MM.1S (cell line): ENCODE results near the gene ZDHHC12.

Experiments
- DNase-seq: peaks from one replicate; pipeline ENCODE4 v3.0.0-alpha.2; 2015
- H2AFZ ChIP-seq: fragments of 300-600 bp; sonication (generic); 2 replicates; pipeline ENCODE4 v1.6.0; 2016; ENCODE audit warnings: antibody characterized with exemption, low read length
- H3F3A ChIP-seq: fragments of 300-600 bp; sonication (generic); 2 replicates; pipeline ENCODE4 v1.6.1; 2016; ENCODE audit warnings: mild to moderate bottlenecking, antibody characterized with exemption, low read length, moderate library complexity, mixed read lengths; ENCODE audit not compliant: insufficient read depth
- H3K27ac ChIP-seq: fragments of 300-600 bp; sonication (generic); 2 replicates; pipeline ENCODE4 v1.5.1; 2016; ENCODE audit warnings: mild to moderate bottlenecking, low read length
- H3K27me3 ChIP-seq: fragments of 300-600 bp; sonication (generic); replicated peaks from 2 replicates; pipeline ENCODE4 v1.6.0; 2016; ENCODE audit warnings: low read length; ENCODE audit not compliant: insufficient read depth
- H3K36me3 ChIP-seq: fragments of 300-600 bp; sonication (generic); replicated peaks from 2 replicates; pipeline ENCODE4 v1.6.1; 2016; ENCODE audit warnings: mild to moderate bottlenecking, low read length, mixed read lengths; ENCODE audit not compliant: insufficient read depth
- H3K4me1 ChIP-seq: fragments of 300-600 bp; sonication (generic); 2 replicates; pipeline ENCODE4 v1.6.1; 2016; ENCODE audit warnings: low read length, mixed read lengths
- H3K4me2 ChIP-seq: fragments of 300-600 bp; sonication (generic); 2 replicates; pipeline ENCODE4 v1.6.0; 2016; ENCODE audit warnings: low read depth, low read length
- H3K4me3 ChIP-seq: fragments of 300-600 bp; sonication (generic); 2 replicates; pipeline ENCODE4 v1.5.1; 2016; ENCODE audit warnings: low read length, mixed read lengths
- H3K79me2 ChIP-seq: fragments of 300-600 bp; sonication (generic); 2 replicates; pipeline ENCODE4 v1.6.1; 2016; ENCODE audit warnings: mixed run types, low read length, mixed read lengths
- H3K9ac ChIP-seq: fragments of 300-600 bp; sonication (generic); 2 replicates; pipeline ENCODE4 v1.6.1; 2016; ENCODE audit warnings: low read length, mixed read lengths
- H3K9me2 ChIP-seq: fragments of 300-600 bp; sonication (generic); replicated peaks from 2 replicates; pipeline ENCODE4 v1.6.1; 2016; ENCODE audit warnings: mild to moderate bottlenecking, low read length, mixed read lengths; ENCODE audit not compliant: insufficient read depth
- H3K9me3 ChIP-seq: fragments of 300-600 bp; sonication (generic); replicated peaks from 2 replicates; pipeline ENCODE4 v1.6.1; 2016; ENCODE audit warnings: mild to moderate bottlenecking, low read length, mixed read lengths; ENCODE audit not compliant: insufficient read depth
- H4K20me1 ChIP-seq: fragments of 300-600 bp; sonication (generic); 2 replicates; pipeline ENCODE4 v1.6.1; 2016; ENCODE audit warnings: mild to moderate bottlenecking, low read length, moderate library complexity, mixed read lengths; ENCODE audit not compliant: insufficient read depth
- CTCF ChIP-seq: fragments of 300-600 bp; sonication (generic); IDR thresholded peaks from 2 replicates; pipeline ENCODE4 v1.5.1; 2016; ENCODE audit warnings: antibody characterized with exemption, low read length, mixed read lengths
- EZH2 ChIP-seq: fragments of 300-600 bp; sonication (generic); optimal IDR thresholded peaks from 2 replicates; pipeline ENCODE3; 2017; ENCODE audit warnings: low read depth, mild to moderate bottlenecking, antibody characterized with exemption, low read length, mixed read lengths
- EZH2phosphoT487 ChIP-seq: fragments of 300-600 bp; sonication (generic); IDR thresholded peaks from 2 replicates; pipeline ENCODE4 v1.6.1; 2018; ENCODE audit warnings: antibody characterized with exemption, low read length

ZDHHC12 gene

GRCh38 chr9:128731093-128731492 lies 7.2 kb upstream of the ZDHHC12 start:
- no peak overlapping the region for H3K4me2 ChIP-seq
- no peak for DNase-seq
- no peak overlapping the region for H3K27ac ChIP-seq
- H3K27me3 ChIP-seq: no peaks in the 10 kb centered on the region
- H2AFZ ChIP-seq: no peak overlapping the region
- no peaks in the 10 kb centered on the region for H3K9me3 ChIP-seq
- H4K20me1 ChIP-seq: no peaks in the 10 kb centered on the region
- no peaks in the 10 kb centered on the region for H3F3A ChIP-seq
- H3K9ac ChIP-seq: no peak overlapping the region
- TF ChIP-seq EZH2phosphoT487: no peak
- H3K9me2 ChIP-seq: no peaks in the 10 kb centered on the region
- H3K79me2 ChIP-seq: no peaks in the 10 kb centered on the region
- H3K4me1 ChIP-seq: no peaks in the 10 kb centered on the region
- H3K4me3 ChIP-seq: no peak overlapping the region
- no peaks in the 10 kb centered on the region for H3K36me3 ChIP-seq

- H3K36me3 ChIP-seq: no peaks in the 10 kb centered on the region
- H3K9ac ChIP-seq: no peak overlapping the region
- H3K4me2 ChIP-seq: no peak overlapping the region
- H2AFZ ChIP-seq: no peak overlapping the region
- no peak overlapping the region for H3K27ac ChIP-seq
- no peak for DNase-seq
- peaks cover 1% of the 10 kb centered on the region; the same call in 1 of the 2 replicates for H3F3A ChIP-seq
- no peaks in the 10 kb centered on the region for H3K27me3 ChIP-seq
- no peaks in the 10 kb centered on the region for H3K9me3 ChIP-seq
- H3K9me2 ChIP-seq: no peaks in the 10 kb centered on the region
- no peak overlapping the region for H3K4me3 ChIP-seq
- no peak for TF ChIP-seq EZH2
- TF ChIP-seq EZH2phosphoT487: no peak
- TF ChIP-seq CTCF: no peak
- peaks cover 2% of the 10 kb centered on the region; the same call in 1 of the 2 replicates for H3K4me1 ChIP-seq
- H3K79me2 ChIP-seq: no peaks in the 10 kb centered on the region
- H4K20me1 ChIP-seq: no peaks in the 10 kb centered on the region
These were observed 6.0 kb upstream of the ZDHHC12 start for GRCh38 chr9:128729766-128730517.

GRCh38 chr9:128729302-128729701 lies 5.4 kb upstream of the ZDHHC12 start:
- no peaks in the 10 kb centered on the region for H3K27me3 ChIP-seq
- H3K4me1 ChIP-seq: peaks cover 4% of the 10 kb centered on the region; the same call in 1 of the 2 replicates
- no peaks in the 10 kb centered on the region for H3K9me2 ChIP-seq
- H3F3A ChIP-seq: peaks cover 6% of the 10 kb centered on the region; the same call in 1 of the 2 replicates
- H3K27ac ChIP-seq: no peak overlapping the region
- no peaks in the 10 kb centered on the region for H3K9me3 ChIP-seq
- no peak overlapping the region for H3K4me2 ChIP-seq
- H2AFZ ChIP-seq: no peak overlapping the region
- no peaks in the 10 kb centered on the region for H3K79me2 ChIP-seq
- no peaks in the 10 kb centered on the region for H3K36me3 ChIP-seq
- no peak overlapping the region for H3K4me3 ChIP-seq
- TF ChIP-seq EZH2phosphoT487 (no peak), EZH2 (no peak), CTCF (no peak)
- DNase-seq: no peak
- no peaks in the 10 kb centered on the region for H4K20me1 ChIP-seq
- H3K9ac ChIP-seq: no peak overlapping the region

- no peaks in the 10 kb centered on the region for H3K36me3 ChIP-seq
- peaks cover 4% of the 10 kb centered on the region; the same call in 1 of the 2 replicates for H3K4me1 ChIP-seq
- H3F3A ChIP-seq: peaks cover 6% of the 10 kb centered on the region; the same call in 1 of the 2 replicates
- H3K9me3 ChIP-seq: no peaks in the 10 kb centered on the region
- no peaks in the 10 kb centered on the region for H3K9me2 ChIP-seq
- H2AFZ ChIP-seq: no peak overlapping the region
- H3K4me2 ChIP-seq: no peak overlapping the region
- no peak for DNase-seq
- H3K79me2 ChIP-seq: peaks cover 6% of the 10 kb centered on the region
- H4K20me1 ChIP-seq: no peaks in the 10 kb centered on the region
- no peak overlapping the region for H3K27ac ChIP-seq
- no peaks in the 10 kb centered on the region for H3K27me3 ChIP-seq
- no peak overlapping the region for H3K4me3 ChIP-seq
- H3K9ac ChIP-seq: no peak overlapping the region
- TF ChIP-seq EZH2: no peak
- no peak for TF ChIP-seq EZH2phosphoT487
- no peak for TF ChIP-seq CTCF
These were observed 4.4 kb upstream of the ZDHHC12 start for GRCh38 chr9:128728298-128728697.
